NOMO-1 treated with dmso at 0.1 percent for 144 hours (cell line): ENCODE measurements around the gene CHAT.
A peak's percentile ranks its signal among the peaks of the same experiment; 100 is the strongest.

Source experiments
- DNase-seq: peaks from one replicate; lab custom pipeline; 2025; ENCODE audit not compliant: unreplicated experiment; lab: John Stamatoyannopoulos, UW

Gene CHAT

GRCh38 chr10:49627644-49628247 lies 13.9 kb downstream of the CHAT start:
- no peak for DNase-seq

DNA sequence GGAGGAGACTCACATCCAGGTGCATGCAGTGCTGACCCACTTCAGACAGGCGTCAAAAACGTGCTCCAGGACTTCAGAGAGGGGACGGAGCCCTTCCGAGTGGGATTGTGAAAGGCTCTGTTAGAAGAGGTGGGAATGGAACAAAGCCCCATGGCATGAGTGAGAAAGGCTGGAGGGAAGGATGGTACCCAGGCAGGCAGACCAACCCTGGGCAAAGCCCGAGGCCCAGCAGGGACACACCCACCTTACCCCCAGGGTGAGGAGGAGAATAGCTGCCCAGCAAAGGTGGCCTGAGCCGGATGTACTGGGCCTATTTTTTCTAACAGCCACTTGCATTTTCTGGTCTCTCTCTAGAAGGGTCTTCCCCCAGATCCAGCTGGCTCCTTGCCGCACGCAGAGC lies 14.8 kb downstream of the CHAT start:
- no peak for DNase-seq

DNA sequence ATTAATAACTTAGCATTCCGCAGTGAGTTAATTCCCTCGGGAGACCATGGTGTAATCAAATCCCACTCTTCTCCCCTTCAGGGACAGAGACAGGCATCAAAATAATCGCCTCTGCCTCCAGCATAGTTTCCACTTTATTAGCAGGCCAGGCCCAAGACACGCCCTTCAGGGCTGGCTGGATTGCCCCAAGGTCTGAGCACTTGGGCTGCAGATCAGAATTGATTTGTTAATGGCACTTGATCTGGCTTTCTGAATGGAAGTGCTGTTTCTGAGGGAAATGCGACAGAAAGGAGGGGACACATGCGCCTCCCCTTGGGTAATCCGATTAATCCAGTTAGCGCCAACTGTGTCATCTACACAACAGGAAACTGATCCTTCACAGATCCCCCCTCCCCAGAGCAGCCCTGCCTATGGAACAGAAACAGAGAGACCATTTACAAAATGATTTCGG lies 15.6 kb downstream of the CHAT start:
- no peak for DNase-seq

DNA sequence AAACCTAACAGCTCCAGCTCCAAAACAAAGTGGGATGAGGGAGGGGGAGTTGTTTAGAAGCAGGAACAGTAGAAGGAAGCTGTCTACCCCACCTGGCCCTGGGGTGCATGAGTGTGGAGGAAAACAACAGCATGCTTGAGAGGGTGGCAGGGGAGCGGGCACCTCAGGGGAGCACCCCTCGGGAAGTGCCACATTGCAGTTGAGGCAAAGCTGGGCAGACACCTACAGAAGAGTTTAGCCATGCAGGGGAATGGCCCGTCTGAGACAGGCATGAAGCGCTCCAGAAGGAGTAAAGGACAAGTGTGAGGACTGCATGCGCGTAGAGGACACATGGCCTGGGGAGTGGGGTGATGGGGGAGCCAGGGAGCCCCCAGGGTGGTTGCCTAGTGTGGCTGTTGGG lies 18.1 kb downstream of the CHAT start:
- no peak for DNase-seq

DNA sequence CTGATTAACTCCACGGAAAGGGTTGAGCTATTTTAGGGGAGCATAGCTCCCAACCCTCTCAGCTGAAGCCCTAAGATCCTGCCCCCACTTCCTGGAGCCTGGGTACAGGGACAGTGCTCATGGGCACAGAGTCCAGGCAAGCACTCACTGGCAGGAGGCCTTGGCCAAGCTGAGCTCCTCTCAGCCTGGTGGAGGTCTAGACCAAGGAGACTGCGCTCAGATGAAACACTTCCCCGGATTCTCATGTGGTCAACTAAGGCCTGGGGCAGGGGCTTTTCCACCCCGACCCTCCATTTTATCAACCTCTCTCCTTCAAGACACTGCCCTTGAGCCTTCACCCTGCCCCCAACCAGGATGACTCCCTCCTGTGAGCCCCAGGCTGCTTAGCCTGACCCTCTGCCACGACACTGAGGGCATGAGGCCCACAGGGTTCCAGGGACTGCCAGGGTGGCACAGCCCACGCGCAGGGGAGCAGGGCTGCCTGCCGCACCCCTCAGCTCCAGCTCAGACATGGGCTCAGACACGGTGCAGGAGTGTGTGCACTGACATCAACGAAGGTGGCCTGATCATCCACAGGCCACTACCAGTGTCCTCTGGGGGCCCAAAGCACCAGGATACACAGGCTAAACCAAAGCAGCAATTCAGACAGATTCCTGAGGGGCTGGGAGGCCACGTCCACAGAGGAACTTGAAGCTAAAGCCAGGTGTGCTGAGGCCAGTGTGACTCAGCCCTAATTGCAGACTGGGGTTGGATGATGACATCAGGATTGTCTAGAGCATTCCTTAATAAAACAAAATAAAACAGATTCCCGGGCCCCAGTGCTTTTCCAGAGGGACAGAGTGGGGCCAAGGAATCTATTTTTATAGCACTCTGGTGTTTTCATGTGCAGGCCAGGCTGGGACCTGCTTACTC lies 18.8 kb downstream of the CHAT start:
- DNase-seq = no peak

- DNase-seq = no peak
These were observed 19.7 kb downstream of the CHAT start for GRCh38 chr10:49633327-49634068.

GRCh38 chr10:49634069-49634660 lies 20.3 kb downstream of the CHAT start:
- DNase-seq = no peak

- no peak for DNase-seq
These were observed 28.5 kb downstream of the CHAT start for GRCh38 chr10:49642311-49642710.

DNA sequence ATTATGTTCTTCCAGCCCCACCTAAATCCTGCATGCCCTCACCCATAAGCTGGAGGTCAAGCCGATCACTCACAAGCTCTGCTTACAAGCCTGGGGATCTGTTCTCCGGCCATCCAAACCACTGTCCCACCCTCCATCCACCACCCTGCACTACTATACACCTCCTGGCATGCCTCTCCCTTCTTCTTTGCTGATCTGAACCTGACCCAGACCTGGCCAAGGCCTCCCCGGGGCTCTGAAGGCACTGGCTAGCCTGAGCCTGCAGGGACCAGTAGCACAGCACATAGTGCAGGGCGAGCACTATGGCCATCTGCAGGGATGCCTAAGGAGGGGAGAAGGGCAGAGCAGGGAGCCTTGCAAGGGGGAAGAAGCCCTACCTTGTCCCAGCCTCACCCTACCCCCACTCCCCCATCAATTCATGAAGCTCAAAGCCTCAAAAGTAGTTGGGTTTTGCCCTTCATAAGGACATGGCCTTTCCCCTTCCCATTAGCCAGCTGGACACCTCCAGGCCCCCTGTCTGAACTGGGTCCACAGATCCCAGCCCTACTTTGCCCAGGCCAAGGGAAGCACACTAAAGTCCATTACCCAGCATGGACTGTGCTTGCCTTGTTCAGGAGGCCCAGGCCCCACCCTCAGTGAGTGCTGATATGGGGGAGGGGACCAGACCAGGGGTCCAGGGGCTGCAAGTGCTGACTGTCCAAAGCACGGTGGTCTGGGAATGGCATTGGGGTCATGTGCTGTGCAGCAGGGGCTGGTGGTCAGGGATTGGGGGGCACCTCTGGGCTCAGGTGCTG lies 29.6 kb downstream of the CHAT start:
- DNase-seq = no peak

DNA sequence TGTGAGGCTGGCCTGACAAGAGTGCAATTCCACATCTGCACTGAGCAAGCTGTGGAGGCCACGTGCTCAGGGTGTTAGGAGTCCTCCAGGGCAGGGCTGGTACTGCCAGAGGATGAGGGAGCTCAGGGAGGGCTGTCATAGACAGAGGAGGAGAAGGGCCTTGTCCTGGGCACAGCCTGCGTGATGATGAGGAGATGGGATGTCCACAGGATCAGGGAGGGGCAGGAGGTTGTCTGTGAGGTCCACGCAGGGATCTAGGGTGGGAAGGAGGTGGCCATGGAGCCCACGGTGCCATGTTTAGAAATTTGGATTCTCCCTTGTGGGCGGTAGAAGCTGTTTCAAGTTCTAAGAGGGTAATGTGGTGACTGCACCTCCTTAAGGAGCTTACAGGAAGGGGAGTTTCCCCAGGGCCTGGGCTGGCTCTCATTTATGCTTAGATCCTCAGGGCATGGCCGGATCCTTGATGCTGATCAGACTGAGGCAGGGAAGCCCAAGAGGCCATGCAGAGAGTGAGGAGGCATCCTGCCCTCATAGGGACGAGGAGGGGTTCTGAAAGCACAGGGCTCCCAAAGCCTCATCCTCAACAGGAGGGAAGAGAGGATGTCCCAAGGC lies 30.3 kb downstream of the CHAT start:
- no peak for DNase-seq

GRCh38 chr10:49645417-49645816 lies 31.6 kb downstream of the CHAT start:
- no peak for DNase-seq

DNA sequence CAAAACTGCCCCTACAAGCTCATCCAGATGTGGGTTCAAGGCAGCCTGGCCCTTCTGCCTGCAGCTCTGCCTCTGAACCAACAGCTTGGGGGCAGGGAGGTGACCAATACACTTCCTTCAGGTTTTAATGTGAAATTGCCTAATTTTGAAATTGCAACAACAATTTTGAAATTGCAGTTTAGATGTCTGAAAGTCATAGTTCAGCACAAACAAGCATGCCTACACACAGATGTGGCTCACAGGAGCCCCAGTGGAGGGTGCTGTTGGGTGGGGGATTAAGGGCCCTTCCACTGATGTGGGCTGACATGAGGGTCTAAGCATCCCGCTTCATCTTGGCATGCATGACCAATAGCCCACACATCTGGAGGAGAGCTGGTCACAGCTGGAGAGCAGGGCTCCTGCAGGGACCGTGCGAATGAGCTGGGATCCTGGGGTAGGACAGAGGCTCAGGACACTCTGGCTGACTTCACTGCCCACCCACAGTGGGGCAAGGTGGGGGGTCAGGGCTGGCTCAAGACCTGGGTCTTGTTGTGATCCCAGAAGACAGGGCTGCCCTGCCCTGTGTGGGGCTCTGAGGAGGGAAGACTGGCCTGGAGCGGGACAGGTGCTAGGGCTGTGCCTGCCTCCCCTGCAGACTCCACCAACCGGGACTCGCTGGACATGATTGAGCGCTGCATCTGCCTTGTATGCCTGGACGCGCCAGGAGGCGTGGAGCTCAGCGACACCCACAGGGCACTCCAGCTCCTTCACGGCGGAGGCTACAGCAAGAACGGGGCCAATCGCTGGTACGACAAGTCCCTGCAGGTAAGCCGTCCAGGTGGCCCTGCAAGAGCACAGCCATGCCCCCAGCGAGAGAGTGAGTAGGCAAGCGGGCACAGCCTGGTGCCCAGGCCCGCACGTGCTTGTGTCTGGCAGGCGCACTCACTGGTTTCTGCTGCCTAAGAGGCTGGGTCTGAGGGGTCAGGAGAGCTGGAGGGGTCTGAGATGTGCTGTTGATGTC lies 32.3 kb downstream of the CHAT start:
- DNase-seq = peak; percentile 15

GRCh38 chr10:49647554-49647953 lies 33.7 kb downstream of the CHAT start:
- no peak for DNase-seq

- no peak for DNase-seq
These were observed 34.4 kb downstream of the CHAT start for GRCh38 chr10:49647985-49648795.

DNA sequence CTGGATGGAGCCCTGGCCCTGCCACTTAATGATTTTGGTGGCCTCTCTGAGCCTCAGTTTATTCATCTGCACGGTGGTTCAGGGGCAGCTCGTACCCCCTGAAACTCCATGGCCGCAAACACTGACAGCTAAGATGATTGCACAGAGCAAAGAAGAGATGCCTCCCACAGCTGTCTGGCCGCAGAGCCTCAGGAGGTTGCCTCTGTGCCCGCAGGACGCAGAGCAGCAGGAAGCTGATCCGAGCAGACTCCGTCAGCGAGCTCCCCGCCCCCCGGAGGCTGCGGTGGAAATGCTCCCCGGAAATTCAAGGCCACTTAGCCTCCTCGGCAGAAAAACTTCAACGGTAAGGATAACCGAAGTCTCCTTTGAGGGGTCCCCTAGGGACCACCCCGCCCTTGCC lies 35.5 kb downstream of the CHAT start:
- DNase-seq = no peak

DNA sequence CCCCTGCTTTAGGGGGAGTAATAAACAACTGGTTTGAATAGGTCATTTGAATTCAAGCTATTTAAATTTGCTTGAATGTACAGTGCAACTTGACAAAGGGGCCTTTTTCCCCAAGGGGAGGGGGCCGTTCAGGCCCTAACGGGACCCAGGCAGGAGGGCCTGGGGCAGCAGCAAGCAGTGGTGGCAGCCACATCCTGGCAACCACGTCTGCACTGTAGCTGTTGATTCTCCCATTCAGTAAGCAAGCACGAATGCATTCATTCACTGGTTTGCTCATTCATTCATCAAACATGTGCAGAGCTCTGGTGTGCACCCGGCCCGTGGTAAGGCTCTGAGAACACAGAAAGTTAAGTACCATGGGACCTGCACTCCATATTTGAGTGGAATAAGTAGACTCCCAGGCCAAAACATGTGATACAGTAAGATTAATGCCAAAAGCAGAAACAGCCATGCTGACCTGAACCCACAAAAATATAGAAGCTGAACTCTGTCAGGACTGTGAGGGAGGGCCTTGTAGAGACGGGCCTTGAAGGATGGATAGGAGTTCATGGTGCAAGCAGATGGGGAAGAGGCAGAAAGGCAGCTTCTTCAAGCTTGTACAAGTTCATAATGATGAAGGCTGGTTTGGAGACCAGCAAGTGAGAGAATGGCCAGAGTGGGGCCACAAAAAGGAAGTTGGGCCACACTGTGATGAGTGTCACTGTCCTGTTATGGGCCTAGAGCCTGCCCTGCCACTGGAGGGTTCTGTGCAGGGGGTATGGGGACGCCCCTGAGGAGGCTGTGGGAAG lies 36.3 kb downstream of the CHAT start:
- no peak for DNase-seq

DNA sequence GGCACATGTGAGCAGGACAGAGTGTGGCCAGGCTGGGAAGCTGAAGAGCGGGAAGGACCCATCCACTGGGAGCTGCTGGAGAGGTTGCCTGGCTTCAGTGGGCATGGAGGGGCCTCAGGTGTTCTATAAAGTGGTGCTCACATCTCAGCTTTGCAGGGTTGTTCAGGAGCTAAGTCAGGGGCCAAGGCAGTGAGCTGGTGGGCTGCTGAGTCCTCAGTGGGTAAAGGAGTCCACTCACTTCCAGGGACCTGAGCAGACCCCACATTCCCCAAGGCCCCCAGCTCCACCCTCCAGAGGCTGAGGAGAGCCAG lies 36.8 kb downstream of the CHAT start:
- no peak for DNase-seq
